GM12864 (cell line): ENCODE results near the gene MPHOSPH8.
"Not testable (repeated sequence)": the region's sequence is repeated elsewhere in the genome, so short reads cannot be mapped to it uniquely, and the experiment has no call there.

ENCODE experiments used
- DNase-seq: peaks from one replicate; pipeline ENCODE4 v3.0.0-alpha.2; 2011; ENCODE audit warnings: low read depth
- H3K4me3 ChIP-seq: 2 replicates; pipeline ENCODE4 v1.5.1; 2011; ENCODE audit warnings: mild to moderate bottlenecking, low read depth, low read length, control low read depth
- TF ChIP-seq, protein P1 (sequence below): IDR thresholded peaks from 2 replicates; pipeline ENCODE4 v1.5.1; 2011; ENCODE audit warnings: low read depth, mild to moderate bottlenecking, moderate library complexity, low read length, control low read depth, inconsistent platforms; ENCODE audit errors: missing control alignments

Gene MPHOSPH8

GRCh38 chr13:19632915-19633478 lies 462 bp upstream of the MPHOSPH8 start:
- no peak for DNase-seq
- H3K4me3 ChIP-seq: peak overlapping the region; percentile 78
- TF ChIP-seq, protein P1, sequence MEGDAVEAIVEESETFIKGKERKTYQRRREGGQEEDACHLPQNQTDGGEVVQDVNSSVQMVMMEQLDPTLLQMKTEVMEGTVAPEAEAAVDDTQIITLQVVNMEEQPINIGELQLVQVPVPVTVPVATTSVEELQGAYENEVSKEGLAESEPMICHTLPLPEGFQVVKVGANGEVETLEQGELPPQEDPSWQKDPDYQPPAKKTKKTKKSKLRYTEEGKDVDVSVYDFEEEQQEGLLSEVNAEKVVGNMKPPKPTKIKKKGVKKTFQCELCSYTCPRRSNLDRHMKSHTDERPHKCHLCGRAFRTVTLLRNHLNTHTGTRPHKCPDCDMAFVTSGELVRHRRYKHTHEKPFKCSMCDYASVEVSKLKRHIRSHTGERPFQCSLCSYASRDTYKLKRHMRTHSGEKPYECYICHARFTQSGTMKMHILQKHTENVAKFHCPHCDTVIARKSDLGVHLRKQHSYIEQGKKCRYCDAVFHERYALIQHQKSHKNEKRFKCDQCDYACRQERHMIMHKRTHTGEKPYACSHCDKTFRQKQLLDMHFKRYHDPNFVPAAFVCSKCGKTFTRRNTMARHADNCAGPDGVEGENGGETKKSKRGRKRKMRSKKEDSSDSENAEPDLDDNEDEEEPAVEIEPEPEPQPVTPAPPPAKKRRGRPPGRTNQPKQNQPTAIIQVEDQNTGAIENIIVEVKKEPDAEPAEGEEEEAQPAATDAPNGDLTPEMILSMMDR: no peak

DNA sequence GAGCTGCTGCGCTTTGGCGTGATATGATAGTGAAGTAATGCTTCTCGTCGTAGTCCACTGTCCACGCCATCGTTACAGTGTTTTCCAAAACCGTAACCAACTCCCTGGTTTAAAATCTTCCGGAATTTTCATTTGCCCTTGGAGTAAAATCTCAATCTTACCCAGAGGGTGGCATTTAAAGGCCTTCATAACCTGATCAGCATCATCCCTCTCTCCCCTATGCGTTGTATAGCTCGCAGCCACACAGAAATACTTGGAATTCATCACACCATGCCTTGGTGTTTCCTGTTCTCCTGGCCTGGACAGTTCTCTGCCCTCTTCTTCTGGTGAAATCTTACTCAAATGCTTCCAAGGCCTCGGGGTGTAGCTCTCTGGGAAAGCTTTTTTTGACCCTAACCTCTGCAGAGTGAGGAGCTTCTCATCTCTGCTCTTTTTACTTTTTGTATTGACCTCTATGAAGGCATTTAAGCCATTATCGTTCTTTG lies 839 bp downstream of the MPHOSPH8 start:
- TF ChIP-seq, protein P1: no peak
- peak overlapping the region; percentile 78 for H3K4me3 ChIP-seq
- no peak for DNase-seq

GRCh38 chr13:19635926-19636325 lies 2.5 kb downstream of the MPHOSPH8 start:
- not testable (repeated sequence) for DNase-seq, H3K4me3 ChIP-seq

- no peak overlapping the region for H3K4me3 ChIP-seq
- no peak for DNase-seq
- TF ChIP-seq, protein P1: no peak
Measured at GRCh38 chr13:19643652-19644051, 10.2 kb downstream of the MPHOSPH8 start.

- no peak overlapping the region for H3K4me3 ChIP-seq
- DNase-seq: no peak
- TF ChIP-seq, protein P1: no peak
Measured at GRCh38 chr13:19645000-19645399, 11.5 kb downstream of the MPHOSPH8 start.

DNA sequence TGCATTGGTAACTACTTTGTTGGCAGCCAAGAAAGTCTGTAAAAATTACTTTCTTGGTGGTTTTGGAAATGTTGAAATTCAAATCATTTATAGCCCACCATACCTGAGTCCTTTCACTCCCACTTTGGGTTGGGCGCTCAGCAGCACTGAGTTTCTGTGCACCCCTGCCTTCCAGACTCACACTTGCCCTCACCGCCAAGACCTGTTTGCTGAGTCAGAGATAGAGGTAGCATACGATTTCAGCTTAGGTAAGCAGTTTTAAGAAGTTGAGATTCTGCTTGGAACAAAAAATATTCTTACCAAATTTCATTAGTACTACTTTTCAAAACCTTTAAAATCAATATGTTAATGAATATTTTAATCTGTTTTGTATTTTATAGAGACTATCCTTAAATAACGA lies 12.6 kb downstream of the MPHOSPH8 start:
- TF ChIP-seq, protein P1: no peak
- H3K4me3 ChIP-seq: no peak overlapping the region
- no peak for DNase-seq

DNA sequence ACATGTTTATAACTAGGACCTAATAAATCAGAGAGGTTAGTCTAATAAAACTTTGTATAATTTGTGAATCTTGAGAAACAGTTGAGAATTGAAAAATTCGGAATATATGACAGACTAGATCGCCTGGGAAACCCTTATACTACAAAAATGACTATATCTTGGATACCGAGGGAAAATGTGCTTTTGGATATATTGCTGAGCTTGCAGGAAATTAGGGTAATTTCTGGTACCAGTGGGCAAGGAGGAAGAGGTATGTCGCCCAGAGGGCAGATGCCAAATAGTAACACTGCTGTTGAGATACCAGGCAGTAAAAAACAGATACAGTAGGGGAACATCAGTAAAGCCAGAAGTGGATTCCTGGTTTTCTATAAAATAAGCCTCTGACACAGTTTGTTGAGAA lies 17.3 kb downstream of the MPHOSPH8 start:
- no peak overlapping the region for H3K4me3 ChIP-seq
- TF ChIP-seq, protein P1: no peak

More for the DNA sequence above, 17.3 kb downstream of the MPHOSPH8 start:
- DNase-seq: no peak
